Measurements from ENCODE around the gene ZBTB44.
A peak's percentile ranks its signal among the peaks of the same experiment; 100 is the strongest.
"Not testable (repeated sequence)": the region's sequence is repeated elsewhere in the genome, so short reads cannot be mapped to it uniquely, and the experiment has no call there.

The ZBTB44 gene, protein sequence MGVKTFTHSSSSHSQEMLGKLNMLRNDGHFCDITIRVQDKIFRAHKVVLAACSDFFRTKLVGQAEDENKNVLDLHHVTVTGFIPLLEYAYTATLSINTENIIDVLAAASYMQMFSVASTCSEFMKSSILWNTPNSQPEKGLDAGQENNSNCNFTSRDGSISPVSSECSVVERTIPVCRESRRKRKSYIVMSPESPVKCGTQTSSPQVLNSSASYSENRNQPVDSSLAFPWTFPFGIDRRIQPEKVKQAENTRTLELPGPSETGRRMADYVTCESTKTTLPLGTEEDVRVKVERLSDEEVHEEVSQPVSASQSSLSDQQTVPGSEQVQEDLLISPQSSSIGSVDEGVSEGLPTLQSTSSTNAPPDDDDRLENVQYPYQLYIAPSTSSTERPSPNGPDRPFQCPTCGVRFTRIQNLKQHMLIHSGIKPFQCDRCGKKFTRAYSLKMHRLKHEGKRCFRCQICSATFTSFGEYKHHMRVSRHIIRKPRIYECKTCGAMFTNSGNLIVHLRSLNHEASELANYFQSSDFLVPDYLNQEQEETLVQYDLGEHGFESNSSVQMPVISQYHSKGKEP

GRCh38 chr11:130314750-130315285 is at the start of gene ZBTB44:
ZBTB44 (minus strand) TSS chr11:130314917; CDS start chr11:130261873, 53,044 bp downstream.
- DNase-seq: peak; percentile 43

GRCh38 chr11:130359419-130359818 is 44.7 kb upstream of the ZBTB44 start:
- DNase-seq: no peak

DNA sequence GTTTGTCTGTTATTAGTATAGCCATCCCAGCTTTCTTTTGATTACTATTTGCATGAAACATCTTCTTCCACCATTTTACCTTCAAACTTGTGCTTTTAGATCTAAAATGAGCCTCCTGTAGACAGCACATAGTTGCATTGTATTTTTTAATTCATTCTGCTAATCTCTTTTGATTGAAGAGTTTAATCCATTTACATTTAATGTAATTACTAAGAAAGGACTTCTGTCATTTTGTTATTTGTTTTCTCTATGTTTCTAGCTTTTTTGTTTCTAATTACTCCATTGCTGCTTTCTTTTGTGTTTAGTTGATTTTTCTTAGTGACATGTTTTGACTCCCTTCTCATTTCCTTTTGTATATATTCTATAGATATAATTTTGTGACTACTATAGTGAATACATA is 43.7 kb upstream of the ZBTB44 start:
- DNase-seq: no peak

DNA sequence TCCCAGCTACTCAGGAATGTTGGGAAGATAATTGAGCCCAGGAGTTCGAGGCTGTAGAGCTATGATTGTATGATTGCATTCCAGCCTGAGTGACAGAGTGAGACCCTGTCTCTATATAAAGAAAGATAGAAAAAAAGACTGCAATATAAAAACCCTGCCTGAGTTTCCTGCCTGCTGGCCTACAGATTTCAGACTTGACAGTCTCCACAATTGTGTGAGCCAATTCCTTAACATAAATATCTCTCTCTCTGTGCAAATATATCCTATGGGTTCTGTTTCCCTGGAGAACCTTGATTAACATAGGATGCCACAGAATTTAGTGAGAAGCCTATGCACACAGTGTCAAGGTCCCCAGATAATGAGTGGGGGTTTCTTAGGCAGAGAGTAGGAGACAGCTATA is 32.5 kb upstream of the ZBTB44 start:
- no peak for DNase-seq

GRCh38 chr11:130344841-130345240 is 30.1 kb upstream of the ZBTB44 start:
- DNase-seq: no peak

GRCh38 chr11:130340671-130341319 is 26.1 kb upstream of the ZBTB44 start:
- no peak for DNase-seq

DNA sequence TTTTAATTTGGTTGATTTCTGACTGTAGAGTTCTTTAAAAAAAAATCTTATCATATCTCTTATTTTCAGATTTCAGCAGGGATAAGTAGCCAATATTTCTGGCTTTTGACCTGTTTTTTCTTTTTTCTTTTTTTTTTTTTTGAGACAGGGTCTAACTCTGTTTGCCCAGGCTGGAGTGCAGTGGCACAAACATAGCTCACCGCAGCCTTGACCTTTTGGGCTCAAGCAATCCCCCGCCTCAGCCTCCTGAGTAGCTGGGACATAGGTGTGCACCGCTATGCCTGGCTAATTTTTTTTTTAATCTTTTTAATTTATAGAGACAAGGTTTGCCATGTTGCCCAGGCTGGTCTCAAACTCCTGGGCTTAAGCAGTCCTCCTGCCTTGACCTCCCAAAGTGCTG is 23.9 kb upstream of the ZBTB44 start:
- DNase-seq: no peak

DNA sequence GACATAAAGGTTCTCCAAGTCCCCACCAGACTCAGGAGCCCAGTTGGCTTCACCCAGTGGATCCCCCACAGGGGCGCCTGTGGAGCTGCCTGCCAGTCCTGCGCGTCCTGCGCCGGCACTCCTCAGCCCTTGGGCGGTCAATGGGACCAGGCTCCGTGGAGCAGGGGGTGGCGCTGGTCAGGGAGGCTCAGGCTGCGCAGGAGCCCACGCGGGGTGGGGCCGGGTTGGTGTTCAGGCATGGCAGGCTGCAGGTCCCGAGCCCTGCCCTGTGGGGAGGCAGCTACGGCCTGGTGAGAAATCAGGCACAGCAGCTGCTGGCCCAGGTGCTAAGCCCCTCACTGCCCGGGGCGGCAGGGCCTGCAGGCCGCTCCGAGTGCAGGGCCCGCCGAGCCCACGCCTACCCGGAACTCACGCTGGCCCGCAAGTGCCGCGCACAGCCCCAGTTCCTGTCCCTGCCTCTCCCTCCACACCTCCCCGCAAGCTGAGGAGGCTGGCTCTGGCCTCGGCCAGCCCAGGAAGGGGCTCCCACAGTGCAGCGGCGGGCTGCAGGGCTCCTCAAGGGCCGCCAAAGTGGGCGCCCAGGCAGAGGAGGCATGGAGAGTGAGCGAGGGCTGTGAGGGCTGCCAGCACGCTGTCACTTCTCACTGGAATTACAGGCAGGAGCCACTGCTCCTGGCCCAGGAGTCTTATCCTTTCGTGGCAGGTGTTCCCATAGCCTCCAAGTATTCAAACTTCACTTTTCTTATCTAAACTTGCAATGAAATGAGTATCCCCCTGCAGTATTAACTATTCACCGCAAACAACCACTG is 22.8 kb upstream of the ZBTB44 start:
- DNase-seq: no peak

DNA sequence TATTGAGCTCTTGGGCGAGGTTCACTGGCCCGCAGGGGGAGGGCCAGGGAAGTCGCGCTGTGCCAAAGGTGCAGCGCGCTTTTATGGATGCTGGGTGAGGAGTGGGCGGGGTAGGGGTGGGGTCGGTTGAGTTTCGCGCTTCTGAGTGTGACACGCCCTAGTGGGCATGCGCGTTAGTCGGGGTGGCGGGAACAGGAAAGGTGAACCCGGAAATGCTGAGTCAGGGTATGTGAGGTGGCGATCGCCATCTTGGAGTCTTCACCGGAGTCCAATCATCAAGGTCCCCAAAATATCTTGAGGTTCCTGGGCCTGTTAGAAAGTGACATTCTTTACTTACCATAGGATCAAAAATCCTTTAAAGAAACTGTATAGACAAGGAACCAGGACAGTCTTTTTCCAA is 16.7 kb upstream of the ZBTB44 start:
- not testable (repeated sequence) for DNase-seq

- no peak for DNase-seq
These were observed 15.5 kb upstream of the ZBTB44 start for GRCh38 chr11:130330101-130330684.

- DNase-seq: no peak
These were observed 13.7 kb upstream of the ZBTB44 start for GRCh38 chr11:130328420-130328819.

GRCh38 chr11:130327716-130328115 is 13.0 kb upstream of the ZBTB44 start:
- DNase-seq: no peak

DNA sequence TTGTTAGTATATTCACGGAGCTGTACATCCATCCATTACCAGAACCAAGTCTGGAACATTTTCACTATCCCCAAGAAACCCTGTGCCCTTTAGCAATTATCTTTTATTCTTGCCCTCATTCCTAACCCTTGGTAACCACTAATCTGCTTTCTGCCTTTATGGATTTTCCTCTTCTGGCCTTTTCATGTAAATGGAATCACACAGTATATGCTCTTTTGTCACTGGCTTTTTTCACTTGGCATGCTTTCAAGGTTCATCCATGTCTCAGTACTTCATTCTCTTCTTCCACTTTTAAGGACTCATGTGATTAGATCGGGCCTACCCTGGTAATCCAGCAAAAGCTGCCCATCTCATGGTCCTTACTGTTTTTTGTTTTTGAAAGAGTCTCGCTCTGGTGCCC is 11.0 kb upstream of the ZBTB44 start:
- DNase-seq: no peak

GRCh38 chr11:130323452-130324450 is 9.0 kb upstream of the ZBTB44 start:
- DNase-seq: no peak

DNA sequence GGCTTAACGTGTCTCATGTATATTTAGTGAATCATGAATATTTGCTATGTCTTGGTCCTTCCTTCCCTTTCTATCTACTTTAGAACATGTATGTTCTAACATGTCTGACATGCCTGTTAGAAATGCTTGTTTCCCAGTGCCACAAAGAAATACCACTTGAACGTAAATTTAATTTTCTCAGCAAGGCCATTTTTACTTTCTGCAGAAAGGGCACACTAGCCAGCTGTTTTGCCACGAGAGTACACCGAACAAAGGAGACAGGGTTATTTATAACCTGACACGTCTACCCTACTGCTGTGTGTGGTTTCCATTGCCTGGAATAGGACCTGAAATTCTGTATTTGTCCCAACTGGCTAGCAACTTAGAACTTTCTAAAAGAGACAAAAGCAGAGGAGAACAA is 7.4 kb upstream of the ZBTB44 start:
- DNase-seq: no peak

DNA sequence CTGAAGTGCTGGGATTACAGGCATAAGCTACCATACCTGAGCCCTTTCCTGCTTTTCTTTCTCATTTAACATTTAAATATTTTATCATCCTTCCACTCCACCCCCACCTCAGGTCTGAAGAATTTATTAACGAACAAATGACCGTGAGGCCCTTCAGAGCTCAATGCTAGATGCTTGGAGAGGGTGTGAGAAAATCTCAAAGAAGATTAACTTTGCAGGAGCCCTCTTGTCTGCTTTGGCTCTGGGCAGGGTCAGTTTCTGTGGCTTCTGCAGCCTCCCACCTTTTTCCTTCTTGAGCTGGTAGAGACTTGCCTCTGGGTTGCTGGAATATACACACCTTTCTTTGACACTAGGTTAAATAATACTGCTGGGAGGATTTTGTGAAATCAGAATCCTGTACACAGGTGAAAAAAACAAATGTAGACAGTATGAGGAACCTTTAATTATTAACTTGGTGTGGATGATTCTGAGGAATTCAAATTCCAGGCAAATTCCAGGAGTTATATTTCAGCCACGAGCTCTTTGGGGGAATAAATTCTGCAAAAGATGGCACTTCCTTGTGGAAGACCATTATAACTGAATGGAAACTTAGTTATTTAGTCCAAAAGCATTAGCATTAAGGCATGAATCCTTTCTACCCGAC is 3.4 kb upstream of the ZBTB44 start:
- DNase-seq: no peak

DNA sequence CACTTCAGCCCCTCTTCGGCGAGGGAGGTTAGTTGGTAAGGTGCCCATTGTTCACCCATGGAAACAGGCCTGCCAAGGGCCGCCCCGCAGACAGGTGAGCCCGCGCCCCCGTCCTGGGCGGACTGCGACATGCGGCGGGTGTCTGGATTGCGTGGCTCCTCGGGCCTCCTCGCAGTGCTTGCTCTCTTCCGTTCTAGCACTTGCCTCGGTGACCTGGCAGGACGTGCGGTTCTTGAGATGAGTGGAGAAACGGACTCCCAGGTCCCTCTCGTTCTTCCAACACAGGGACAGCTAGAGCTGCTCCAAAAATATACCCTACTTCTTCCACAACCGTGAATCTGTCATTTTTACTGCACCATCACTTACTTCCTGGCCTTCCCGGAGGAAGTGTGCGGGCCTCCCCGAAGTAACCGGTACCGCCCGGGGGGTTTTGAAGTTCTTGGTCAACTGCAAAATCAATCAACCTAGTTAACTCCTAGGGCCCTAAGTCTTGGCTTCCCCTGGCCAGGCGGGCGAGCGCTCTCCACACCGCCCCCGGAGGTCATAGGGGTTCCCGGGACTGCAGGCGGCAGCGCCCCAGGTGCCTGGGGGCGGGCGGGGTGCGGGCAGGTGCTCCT is 745 bp upstream of the ZBTB44 start:
- no peak for DNase-seq

GRCh38 chr11:130314184-130314749 is 450 bp downstream of the ZBTB44 start:
- no peak for DNase-seq

GRCh38 chr11:130313383-130314183 is 1.1 kb downstream of the ZBTB44 start:
- DNase-seq: no peak
